B cell (primary cell): ENCODE data around the gene DSG4. TPM values are rescaled to one million over a fixed set of nuclear protein-coding genes. Genes with fewer than 3 reads are reported as not detected.

Source experiments
- ATAC-seq: fragments of 200-7000 bp; cut with Tn5 transposase; one replicate; pipeline ENCODE4 v1.10.0; 2021; ENCODE audit warnings: low read depth, mild to moderate bottlenecking, moderate number of reproducible peaks, moderate library complexity
- CTCF ChIA-PET: fragments of 350-600 bp; sonication (Branson Sonifier 250); formaldehyde crosslinking; loops from one replicate; lab custom pipeline; 2021; ENCODE audit warnings: antibody characterized with exemption, inconsistent platforms; lab: Charles Lee
- POLR2A ChIA-PET: fragments of 350-600 bp; sonication (Branson Sonifier 250); formaldehyde crosslinking; loops from one replicate; lab custom pipeline; 2021; ENCODE audit warnings: antibody characterized with exemption; lab: Charles Lee
- DNase-seq: peaks from one replicate; pipeline ENCODE4 v3.0.0; 2013
- H2AFZ ChIP-seq: 2 replicates; pipeline ENCODE4 v1.6.1; 2012; ENCODE audit warnings: mild to moderate bottlenecking, low read depth, low read length; ENCODE audit not compliant: insufficient read depth, poor library complexity, severe bottlenecking
- H3K27ac ChIP-seq, 2 donors: 1 replicate in 1 of 2; 2 replicates in 1 of 2; pipeline ENCODE4 v1.5.1; 2012 to 2013; ENCODE audit warnings: low read length in 2 of 2, mild to moderate bottlenecking in 2 of 2, moderate library complexity in 1 of 2
- H3K27me3 ChIP-seq, 4 experiments: fragments of 200-600 bp in 1 of 4; sonication (generic) in 1 of 4; replicated peaks in 1 of 4; 1 replicate in 2 of 4; 2 replicates in 2 of 4; pipeline versions ENCODE4 v1.6.1 to v1.7.0; 2013 to 2016; ENCODE audit warnings: low read length in 3 of 4, mild to moderate bottlenecking in 2 of 4, mixed read lengths in 1 of 4, moderate library complexity in 1 of 4; ENCODE audit not compliant: insufficient read depth in 4 of 4, control insufficient read depth in 3 of 4; ENCODE audit errors: control extremely low read depth in 1 of 4
- H3K36me3 ChIP-seq, 2 experiments: replicated peaks in 1 of 2; 1 replicate in 1 of 2; 2 replicates in 1 of 2; pipeline versions ENCODE4 v1.6.1 to v1.7.1; 2013; ENCODE audit warnings: low read length in 1 of 2; ENCODE audit not compliant: insufficient read depth in 2 of 2, control insufficient read depth in 1 of 2; ENCODE audit errors: control extremely low read depth in 1 of 2, extremely low read depth in 1 of 2
- H3K4me1 ChIP-seq, 2 donors: fragments of 200-600 bp in 1 of 2; sonication (generic) in 1 of 2; 1 replicate in 1 of 2; 2 replicates in 1 of 2; pipeline versions ENCODE4 v1.5.1 to v1.6.1; 2013 to 2017; ENCODE audit warnings: low read length in 2 of 2; ENCODE audit not compliant: control insufficient read depth in 2 of 2, insufficient read depth in 2 of 2
- H3K4me2 ChIP-seq: replicated peaks from 2 replicates; pipeline ENCODE3; 2012; ENCODE audit warnings: mild to moderate bottlenecking, low read depth, low read length; ENCODE audit not compliant: poor library complexity, severe bottlenecking
- H3K4me3 ChIP-seq, 5 experiments: fragments of 200-600 bp in 1 of 5; sonication (generic) in 1 of 5; 1 replicate in 3 of 5; 2 replicates in 2 of 5; pipeline versions ENCODE4 v1.5.1 to v1.7.0; 2011 to 2016; ENCODE audit warnings: low read length in 4 of 5, mild to moderate bottlenecking in 4 of 5, low read depth in 2 of 5, control low read depth in 1 of 5, moderate library complexity in 1 of 5; ENCODE audit not compliant: insufficient read depth in 1 of 5; ENCODE audit errors: control extremely low read depth in 1 of 5, extremely low read depth in 1 of 5
- H3K79me2 ChIP-seq: fragments of 200-600 bp; sonication (generic); one replicate; pipeline ENCODE4 v1.6.0; 2016; ENCODE audit warnings: low read length; ENCODE audit not compliant: control insufficient read depth, insufficient read depth
- H3K9ac ChIP-seq: fragments of 200-600 bp; sonication (generic); 2 replicates; pipeline ENCODE4 v1.6.1; 2017; ENCODE audit warnings: mild to moderate bottlenecking, low read length, moderate library complexity
- H3K9me3 ChIP-seq, 3 donors: one replicate each; pipeline versions ENCODE4 v1.6.1 to v1.7.1; 2013; ENCODE audit warnings: low read length in 2 of 3; ENCODE audit not compliant: control insufficient read depth in 2 of 3, insufficient read depth in 1 of 3; ENCODE audit errors: control extremely low read depth in 1 of 3
- H4K20me1 ChIP-seq: 2 replicates; pipeline ENCODE4 v1.6.0; 2012; ENCODE audit warnings: mild to moderate bottlenecking, low read length; ENCODE audit not compliant: insufficient read depth, control insufficient read depth, poor library complexity, severe bottlenecking
- H3K27ac Mint-ChIP-seq: one replicate; pipeline ENCODE4 v1.8.0; 2021; ENCODE audit warnings: mixed read lengths
- H3K27me3 Mint-ChIP-seq: one replicate; pipeline ENCODE4 v1.8.0; 2021; ENCODE audit warnings: mixed read lengths
- H3K4me1 Mint-ChIP-seq: one replicate; pipeline ENCODE4 v1.8.0; 2021; ENCODE audit warnings: mixed read lengths
- H3K4me3 Mint-ChIP-seq: one replicate; pipeline ENCODE4 v1.8.0; 2021; ENCODE audit warnings: mixed read lengths
- H3K9me3 Mint-ChIP-seq: one replicate; pipeline ENCODE4 v1.8.0; 2022; ENCODE audit warnings: mixed read lengths; ENCODE audit not compliant: insufficient read depth
- EZH2 ChIP-seq: IDR thresholded peaks from 2 replicates; pipeline ENCODE4 v1.6.1; 2012; ENCODE audit warnings: borderline replicate concordance, low read depth, mild to moderate bottlenecking, moderate library complexity, low read length; ENCODE audit not compliant: insufficient read depth, poor library complexity, severe bottlenecking
- WGBS: methylation state at CpG from one replicate; pipeline ENCODE4 v1.1.5; 2013; ENCODE audit warnings: missing lambda C conversion rate; ENCODE audit not compliant: insufficient coverage; 5-methylcytosine and 5-hydroxymethylcytosine counted together
- intact Hi-C: fragments of 100-400 bp; cut with micrococcal nuclease; formaldehyde crosslinking; loops from one replicate; pipeline ENCODE4 v1.10.0; 2022
- polyA plus RNA-seq: library from polyadenylated mRNA; depleted of rRNA; stranded (reverse); fragments of >200 nt; gene quantifications from 2 replicates; pipeline ENCODE4 v1.2.3, GENCODE V29; 2012
- total RNA-seq, 2 donors: library from RNA; stranded (reverse); fragments of 120-200 nt in 1 of 2; gene quantifications; 1 replicate in 1 of 2; 2 replicates in 1 of 2; pipeline versions ENCODE4 v1.2.3 to v1.2.4, GENCODE V29; 2013 to 2022
- TF ChIP-seq, protein P1 (sequence below): fragments of 200-600 bp; IDR thresholded peaks from one replicate; pipeline ENCODE4 v1.8.0; 2022; ENCODE audit warnings: antibody characterized with exemption, mild to moderate bottlenecking

The DSG4 gene
- total and polyA plus RNA-seq, 2 donors (not counting 1 experiment from before 2014, with no cell fraction given): not detected

DNA sequence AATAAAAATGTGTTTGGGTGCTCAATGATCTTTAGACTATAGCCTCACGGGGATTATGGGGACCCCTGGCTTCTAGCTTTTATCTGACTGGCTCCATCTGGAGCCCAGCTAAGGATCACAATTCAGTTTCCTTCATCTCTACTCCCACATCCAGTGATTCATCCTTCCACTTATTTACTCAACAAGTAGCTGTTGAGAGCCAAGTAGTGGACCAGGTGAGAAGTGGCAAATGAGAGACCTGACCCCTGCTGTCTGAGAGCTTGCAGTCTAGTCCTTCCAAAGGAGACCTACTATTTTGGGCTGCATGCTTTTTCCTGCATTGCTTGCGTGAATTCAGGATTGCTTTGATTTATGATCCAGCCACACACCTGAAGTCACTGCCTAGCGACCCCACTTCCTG lies 60.2 kb downstream of the DSG4 start:
- no peaks in the 10 kb centered on the region for H3K36me3 ChIP-seq
- no peaks in the 10 kb centered on the region for H3K4me1 Mint-ChIP-seq
- ATAC-seq (no peak), DNase-seq (no peak)
- ChIA-PET POLR2A (no interaction called here), CTCF (no interaction called here)
- no peaks in the 10 kb centered on the region for H3K4me1 ChIP-seq
- WGBS: 71% methylated on average over 2 of the region's 3 CpGs
- H3K27me3 Mint-ChIP-seq: no peaks in the 10 kb centered on the region
- H3K4me3 ChIP-seq: no peak overlapping the region
- TF ChIP-seq EZH2: no peak
- TF ChIP-seq, protein P1, sequence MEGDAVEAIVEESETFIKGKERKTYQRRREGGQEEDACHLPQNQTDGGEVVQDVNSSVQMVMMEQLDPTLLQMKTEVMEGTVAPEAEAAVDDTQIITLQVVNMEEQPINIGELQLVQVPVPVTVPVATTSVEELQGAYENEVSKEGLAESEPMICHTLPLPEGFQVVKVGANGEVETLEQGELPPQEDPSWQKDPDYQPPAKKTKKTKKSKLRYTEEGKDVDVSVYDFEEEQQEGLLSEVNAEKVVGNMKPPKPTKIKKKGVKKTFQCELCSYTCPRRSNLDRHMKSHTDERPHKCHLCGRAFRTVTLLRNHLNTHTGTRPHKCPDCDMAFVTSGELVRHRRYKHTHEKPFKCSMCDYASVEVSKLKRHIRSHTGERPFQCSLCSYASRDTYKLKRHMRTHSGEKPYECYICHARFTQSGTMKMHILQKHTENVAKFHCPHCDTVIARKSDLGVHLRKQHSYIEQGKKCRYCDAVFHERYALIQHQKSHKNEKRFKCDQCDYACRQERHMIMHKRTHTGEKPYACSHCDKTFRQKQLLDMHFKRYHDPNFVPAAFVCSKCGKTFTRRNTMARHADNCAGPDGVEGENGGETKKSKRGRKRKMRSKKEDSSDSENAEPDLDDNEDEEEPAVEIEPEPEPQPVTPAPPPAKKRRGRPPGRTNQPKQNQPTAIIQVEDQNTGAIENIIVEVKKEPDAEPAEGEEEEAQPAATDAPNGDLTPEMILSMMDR: no peak
- no peak overlapping the region for H3K9ac ChIP-seq
- H3K27me3 ChIP-seq: no peaks in the 10 kb centered on the region
- H3K27ac Mint-ChIP-seq: no peak overlapping the region
- H4K20me1 ChIP-seq: no peaks in the 10 kb centered on the region
- no peak overlapping the region for H3K27ac ChIP-seq
- intact Hi-C loops: no loop called here
- H3K4me3 Mint-ChIP-seq: no peak overlapping the region
- no peaks in the 10 kb centered on the region for H3K79me2 ChIP-seq
- peaks cover 2% of the 10 kb centered on the region for H3K9me3 Mint-ChIP-seq
- no peak overlapping the region for H3K4me2 ChIP-seq
- H3K9me3 ChIP-seq: no peaks in the 10 kb centered on the region
- H2AFZ ChIP-seq: no peak overlapping the region

DNA sequence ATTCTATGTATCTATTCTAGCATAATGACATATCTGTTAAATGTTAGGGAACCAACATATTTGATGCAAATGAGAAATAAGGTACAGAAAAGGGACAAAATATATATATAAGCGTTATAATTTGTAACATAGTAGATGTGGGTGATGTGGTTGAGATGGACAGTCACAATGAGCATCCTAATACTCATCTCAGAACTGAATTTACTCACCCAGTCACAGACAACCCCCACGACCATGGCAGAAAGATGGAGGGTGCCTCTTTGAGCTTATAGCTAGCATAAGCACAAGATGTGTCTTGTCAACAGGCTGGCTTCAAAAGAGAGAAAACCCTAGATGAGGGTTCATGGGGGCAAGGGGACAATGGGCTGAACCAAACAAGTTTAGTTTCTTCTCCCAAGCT lies 61.8 kb downstream of the DSG4 start:
- Histone ChIP-seq H3K4me1 (no peaks in the 10 kb centered on the region), H3K4me3 (no peak overlapping the region), H3K9ac (no peak overlapping the region), H2AFZ (no peak overlapping the region), H3K27me3 (no peaks in the 10 kb centered on the region), H3K9me3 (no peaks in the 10 kb centered on the region), H3K27ac (no peak overlapping the region), H3K36me3 (no peaks in the 10 kb centered on the region), H3K4me2 (no peak overlapping the region), H3K79me2 (no peaks in the 10 kb centered on the region), H4K20me1 (no peaks in the 10 kb centered on the region)
- Mint-ChIP-seq H3K27me3 (no peaks in the 10 kb centered on the region), H3K9me3 (peaks cover 2% of the 10 kb centered on the region), H3K4me1 (no peaks in the 10 kb centered on the region), H3K4me3 (no peak overlapping the region), H3K27ac (no peak overlapping the region)
- ChIA-PET CTCF (no interaction called here), POLR2A (no interaction called here)
- intact Hi-C loops: no loop called here
- DNase-seq (no peak), ATAC-seq (no peak)
- WGBS: no CpG with 5 or more reads among the region's 2 CpGs
- TF ChIP-seq, protein P1: no peak
- no peak for TF ChIP-seq EZH2
